Mammary epithelial cell (primary cell): ENCODE measurements around the gene ADAM19.

Source experiments
- EZH2 ChIP-seq: IDR thresholded peaks from 2 replicates; pipeline ENCODE4 v1.6.1; 2012; ENCODE audit warnings: low read length, inconsistent platforms, borderline replicate concordance
- TF ChIP-seq, protein P1 (sequence below), 2 donors: IDR thresholded peaks in 1 of 2; conservative IDR thresholded peaks in 1 of 2; 2 replicates each; pipeline ENCODE4 v1.5.1; 2011 to 2012; ENCODE audit warnings: inconsistent platforms in 2 of 2, low read length in 2 of 2, mild to moderate bottlenecking in 2 of 2, control low read depth in 1 of 2, low read depth in 1 of 2; ENCODE audit not compliant: insufficient read depth in 1 of 2; ENCODE audit errors: extremely low read depth in 1 of 2

DNA sequence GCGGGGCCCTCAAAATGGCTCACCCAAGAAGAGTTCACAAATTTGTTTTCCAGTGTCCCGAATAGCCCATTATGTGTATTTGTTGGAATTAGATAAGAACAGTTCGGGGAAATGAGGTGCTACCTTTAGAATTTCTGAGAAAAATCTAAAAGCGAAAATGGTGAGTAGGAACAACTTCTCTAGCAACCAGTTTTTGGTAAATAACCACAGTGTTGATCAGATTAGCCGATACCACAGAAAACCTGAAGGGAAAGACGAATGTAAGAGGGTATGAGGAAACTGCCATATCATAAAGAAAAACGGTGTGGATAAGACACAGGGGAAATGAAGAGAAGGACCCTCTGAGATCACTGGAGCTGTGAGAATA, 31.0 kb downstream of the ADAM19 start:
- TF ChIP-seq, protein P1, sequence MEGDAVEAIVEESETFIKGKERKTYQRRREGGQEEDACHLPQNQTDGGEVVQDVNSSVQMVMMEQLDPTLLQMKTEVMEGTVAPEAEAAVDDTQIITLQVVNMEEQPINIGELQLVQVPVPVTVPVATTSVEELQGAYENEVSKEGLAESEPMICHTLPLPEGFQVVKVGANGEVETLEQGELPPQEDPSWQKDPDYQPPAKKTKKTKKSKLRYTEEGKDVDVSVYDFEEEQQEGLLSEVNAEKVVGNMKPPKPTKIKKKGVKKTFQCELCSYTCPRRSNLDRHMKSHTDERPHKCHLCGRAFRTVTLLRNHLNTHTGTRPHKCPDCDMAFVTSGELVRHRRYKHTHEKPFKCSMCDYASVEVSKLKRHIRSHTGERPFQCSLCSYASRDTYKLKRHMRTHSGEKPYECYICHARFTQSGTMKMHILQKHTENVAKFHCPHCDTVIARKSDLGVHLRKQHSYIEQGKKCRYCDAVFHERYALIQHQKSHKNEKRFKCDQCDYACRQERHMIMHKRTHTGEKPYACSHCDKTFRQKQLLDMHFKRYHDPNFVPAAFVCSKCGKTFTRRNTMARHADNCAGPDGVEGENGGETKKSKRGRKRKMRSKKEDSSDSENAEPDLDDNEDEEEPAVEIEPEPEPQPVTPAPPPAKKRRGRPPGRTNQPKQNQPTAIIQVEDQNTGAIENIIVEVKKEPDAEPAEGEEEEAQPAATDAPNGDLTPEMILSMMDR (conservative IDR thresholded peaks at IDR 0.05 in 1 of 2, IDR thresholded peaks at IDR 0.05 in 1 of 2; ENCODE audit: extremely low read depth in 1 of 2, insufficient read depth in 1 of 2, low read depth in 1 of 2, low read length in 2 of 2): no peak
- no peak for TF ChIP-seq EZH2
